ENCODE measurements around the gene HBZ.
"Not testable (repeated sequence)": the region's sequence is repeated elsewhere in the genome, so short reads cannot be mapped to it uniquely, and the experiment has no call there.

Gene HBZ

DNA sequence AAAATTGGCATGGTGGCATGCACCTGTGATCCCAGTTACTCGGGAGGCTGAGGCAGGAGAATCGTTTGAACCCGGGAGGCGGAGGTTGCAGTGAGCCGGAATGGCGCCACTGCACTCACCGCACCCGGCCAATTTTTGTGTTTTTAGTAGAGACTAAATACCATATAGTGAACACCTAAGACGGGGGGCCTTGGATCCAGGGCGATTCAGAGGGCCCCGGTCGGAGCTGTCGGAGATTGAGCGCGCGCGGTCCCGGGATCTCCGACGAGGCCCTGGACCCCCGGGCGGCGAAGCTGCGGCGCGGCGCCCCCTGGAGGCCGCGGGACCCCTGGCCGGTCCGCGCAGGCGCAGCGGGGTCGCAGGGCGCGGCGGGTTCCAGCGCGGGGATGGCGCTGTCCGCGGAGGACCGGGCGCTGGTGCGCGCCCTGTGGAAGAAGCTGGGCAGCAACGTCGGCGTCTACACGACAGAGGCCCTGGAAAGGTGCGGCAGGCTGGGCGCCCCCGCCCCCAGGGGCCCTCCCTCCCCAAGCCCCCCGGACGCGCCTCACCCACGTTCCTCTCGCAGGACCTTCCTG lies 27.7 kb downstream of the HBZ start, which contains the start of gene HBQ1:
Gene HBQ1, plus strand, starts transcription at position 359 of the 575 bp plus-strand sequence. Its CDS starts 28 bp downstream, at position 387.
- peak in 1 of 5 experiments; percentile 23 for DNase-seq

DNA sequence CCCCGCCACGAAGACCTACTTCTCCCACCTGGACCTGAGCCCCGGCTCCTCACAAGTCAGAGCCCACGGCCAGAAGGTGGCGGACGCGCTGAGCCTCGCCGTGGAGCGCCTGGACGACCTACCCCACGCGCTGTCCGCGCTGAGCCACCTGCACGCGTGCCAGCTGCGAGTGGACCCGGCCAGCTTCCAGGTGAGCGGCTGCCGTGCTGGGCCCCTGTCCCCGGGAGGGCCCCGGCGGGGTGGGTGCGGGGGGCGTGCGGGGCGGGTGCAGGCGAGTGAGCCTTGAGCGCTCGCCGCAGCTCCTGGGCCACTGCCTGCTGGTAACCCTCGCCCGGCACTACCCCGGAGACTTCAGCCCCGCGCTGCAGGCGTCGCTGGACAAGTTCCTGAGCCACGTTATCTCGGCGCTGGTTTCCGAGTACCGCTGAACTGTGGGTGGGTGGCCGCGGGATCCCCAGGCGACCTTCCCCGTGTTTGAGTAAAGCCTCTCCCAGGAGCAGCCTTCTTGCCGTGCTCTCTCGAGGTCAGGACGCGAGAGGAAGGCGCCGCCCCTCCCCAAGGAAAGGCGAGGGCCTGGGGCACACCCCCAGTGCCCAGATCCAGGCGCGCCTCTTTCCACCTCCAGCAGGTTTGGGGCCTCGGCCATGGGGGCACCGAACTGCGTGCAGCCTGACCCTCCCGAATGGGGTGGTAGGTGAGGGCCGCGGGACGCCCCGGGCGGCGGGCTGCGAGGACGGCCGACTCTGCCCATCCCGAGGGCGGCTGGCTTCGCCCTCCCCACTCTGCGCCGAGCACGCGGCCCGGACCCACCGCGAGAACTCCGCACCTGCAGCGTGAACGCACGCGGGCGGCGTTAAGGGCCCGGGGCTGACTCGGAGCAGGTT lies 28.5 kb downstream of the HBZ start:
- DNase-seq: peak; percentile 70 to 86 (median 77)

DNA sequence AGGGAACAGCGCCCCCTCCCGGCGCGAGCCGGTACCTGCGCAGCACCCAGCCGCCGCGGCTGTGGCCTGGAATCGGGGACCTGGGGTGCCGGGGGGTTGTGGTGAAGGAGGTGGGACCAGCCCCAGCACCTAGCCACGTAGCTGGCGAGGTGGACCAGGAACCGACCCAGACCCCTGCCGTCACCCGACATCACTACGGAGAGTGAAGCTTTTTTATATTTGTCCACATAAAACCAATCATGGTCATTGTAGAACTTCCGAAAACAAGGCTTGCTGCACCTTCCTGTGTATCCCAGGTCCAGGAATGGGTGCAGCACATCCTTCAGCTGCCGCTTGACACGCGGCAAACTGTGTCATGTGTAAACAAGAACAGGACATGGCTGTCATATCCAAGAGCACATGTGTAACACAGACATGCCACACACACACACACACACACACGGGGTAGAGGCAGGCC lies 29.1 kb downstream of the HBZ start:
- DNase-seq: peak in 1 of 5 experiments; percentile 26

DNA sequence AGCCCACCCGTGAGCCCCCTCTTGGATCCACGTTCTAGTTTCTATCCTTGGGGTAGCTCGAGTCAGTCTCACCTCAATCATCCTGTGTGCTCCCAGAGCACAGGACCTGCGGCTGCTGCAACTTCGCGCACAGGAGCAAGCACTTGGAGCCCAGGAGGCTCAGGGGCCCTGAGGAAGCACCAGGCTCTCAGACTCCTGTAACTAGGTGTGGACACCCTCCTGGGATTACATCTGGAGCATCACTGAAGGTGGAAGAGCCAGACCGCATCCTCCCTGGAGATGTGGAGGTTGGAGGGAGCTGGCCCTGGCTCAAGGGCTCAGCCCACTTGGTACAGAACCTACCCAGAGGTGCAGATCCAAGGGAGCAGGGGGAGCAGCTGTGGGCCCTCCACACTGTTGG lies 30.6 kb downstream of the HBZ start:
- no peak for DNase-seq

DNA sequence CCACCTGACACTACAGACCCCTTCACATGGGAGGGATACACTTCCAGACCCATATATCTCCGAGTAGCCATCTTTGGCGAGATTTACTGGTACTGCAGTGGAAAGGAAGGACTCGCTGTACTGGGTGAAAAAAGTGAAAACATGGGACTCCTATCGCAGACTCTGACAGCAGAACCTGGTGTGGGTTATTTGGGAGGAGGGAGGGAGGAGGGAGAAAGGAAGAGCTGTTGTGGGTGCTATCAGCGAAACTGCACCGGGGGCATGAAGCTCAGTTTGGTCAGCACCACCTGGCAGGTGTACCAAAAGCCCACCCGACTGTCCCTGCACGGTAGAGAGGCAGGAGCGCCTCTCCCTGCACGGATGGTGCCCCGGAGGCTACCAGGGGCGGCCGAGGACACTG lies 32.8 kb downstream of the HBZ start:
- DNase-seq: no peak

DNA sequence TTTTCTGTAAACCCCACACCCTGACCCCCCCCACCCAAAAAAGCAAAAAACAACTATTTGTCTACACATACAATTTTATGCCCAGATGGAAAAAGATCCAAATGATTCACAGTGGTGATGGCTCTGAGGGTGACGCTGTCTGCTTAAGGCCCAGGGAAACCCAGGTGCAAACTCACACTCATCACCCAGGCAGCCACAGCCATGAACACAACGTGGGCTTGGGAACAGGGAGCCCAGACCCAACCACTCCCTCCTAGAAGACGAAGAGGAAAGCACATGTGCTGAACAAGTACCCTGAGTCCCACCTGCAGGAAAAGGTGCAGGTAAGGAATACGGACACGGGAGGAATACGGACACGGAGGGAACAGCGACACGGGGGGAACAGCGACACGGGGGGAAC lies 33.2 kb downstream of the HBZ start:
- DNase-seq: no peak

DNA sequence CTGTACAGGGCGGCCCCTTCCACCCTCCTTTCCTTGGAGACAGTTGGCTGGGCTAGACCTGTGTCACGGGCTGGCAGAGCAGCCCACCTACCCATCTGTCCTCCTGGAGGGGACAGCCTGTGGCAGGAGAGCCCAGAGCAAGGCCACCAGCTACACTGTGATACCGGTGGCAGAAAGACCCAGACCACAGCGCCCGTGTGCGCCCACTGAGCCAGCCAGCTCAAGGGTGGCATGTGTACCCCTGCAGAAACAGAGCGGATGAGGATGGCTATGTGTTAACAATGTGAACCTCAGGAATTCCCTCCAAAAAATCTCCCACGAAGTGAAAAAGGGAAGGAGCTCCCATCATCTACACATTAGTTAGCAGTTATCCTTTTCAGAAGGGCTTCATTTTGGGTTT lies 34.9 kb downstream of the HBZ start:
- DNase-seq: no peak

DNA sequence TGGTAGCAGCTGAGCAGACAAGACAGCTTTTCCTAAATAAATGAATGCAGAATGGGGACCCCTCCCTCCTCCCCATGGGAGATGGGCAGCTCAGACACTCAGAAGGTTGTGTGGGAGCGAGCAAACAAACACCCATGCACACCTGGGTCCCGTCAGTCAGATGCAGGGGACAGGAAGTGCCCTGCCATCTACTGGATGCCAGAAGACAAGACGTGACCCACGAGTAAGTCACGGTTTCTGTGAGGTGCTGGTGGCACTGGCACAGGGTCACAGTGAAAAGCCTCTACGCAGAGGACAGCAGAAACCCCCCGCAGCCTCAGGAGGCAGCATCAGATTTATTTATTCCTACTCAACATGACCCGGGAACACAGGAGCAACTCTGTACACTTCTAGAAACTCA lies 36.2 kb downstream of the HBZ start:
- DNase-seq: peak in 1 of 5 experiments; percentile 51

DNA sequence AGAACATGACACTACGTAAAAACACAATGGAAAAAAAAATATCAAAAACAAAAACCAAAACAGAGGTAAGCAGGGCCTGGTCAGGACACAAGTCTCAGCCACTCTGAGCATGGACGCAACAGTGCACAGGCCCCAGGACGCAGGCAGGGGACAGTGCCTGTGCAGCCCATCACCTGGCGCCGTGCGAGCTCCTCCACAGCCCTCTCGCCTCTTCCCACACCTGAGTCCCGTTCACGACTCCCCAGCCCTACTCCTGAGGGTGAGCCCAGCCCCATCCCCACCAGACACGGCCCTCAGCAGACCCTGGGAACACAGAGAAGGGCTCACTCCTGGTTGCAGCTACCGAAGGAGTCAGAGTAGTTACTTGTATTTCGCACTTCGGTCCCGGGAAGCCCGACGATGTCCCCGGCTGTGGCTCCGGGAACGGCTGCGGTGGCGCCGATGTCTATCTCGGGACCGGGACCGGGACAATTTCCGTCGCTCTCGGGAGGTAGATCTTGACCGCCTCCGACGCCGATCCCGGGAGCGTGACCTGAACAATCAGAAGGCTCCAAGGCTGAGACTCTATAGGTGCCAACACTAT lies 37.3 kb downstream of the HBZ start:
- DNase-seq: no peak

DNA sequence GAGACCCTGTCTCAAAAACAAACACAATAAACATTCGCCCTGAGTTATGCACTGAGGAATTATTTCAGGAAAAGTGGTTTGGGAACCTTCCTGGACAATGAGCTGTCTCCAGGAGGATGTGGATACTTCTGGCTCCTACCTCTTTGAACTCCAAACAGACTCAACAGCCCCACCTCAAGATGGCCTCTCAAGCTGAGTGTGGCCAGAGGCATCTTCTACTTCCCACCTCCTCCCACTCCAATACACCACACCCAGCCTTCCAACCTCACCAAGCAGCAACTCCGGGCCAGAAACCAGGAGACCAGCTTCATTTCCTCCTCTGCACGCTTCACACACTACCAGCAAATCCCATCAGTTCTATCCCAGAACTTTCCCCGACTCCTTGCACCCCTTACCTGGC lies 39.4 kb downstream of the HBZ start:
- no peak for DNase-seq

DNA sequence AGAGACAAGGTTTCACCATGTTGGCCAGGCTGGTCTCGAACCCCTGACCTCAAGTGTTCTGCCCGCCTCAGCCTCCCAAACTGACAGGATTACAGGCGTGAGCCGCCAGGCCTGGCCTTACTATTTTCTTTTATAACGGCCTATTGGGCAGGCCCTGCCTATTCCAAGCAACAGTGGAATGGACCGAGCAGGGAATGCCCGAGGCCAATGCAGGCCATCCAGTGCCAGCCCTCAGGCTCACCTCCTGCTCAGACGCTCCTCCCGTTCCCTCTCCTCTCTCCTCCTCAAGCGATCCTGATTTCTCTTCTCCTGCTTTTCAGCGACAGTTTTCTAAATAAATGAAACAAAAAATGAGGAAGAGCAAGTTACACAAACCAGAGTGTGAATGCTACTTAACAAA lies 40.2 kb downstream of the HBZ start:
- DNase-seq: no peak

DNA sequence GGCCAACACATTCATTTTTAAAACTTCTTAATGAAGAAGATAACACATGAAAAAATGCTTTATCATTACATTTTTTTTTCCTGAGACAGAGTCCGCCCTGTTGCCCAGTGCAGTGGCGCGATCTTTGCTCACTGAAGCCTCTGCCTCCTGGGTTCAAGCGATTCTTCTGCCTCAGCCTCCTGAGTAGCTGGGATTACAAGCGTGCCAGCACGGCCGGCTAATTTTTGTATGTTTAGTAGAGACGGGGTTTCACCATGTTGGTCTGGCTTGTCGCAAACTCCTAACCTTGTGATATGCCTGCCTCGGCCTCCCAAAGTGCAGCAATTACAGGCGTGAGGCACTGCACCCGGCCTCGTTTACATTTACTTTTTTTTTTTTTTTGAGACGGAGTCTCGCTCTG lies 41.0 kb downstream of the HBZ start:
- DNase-seq: no peak

DNA sequence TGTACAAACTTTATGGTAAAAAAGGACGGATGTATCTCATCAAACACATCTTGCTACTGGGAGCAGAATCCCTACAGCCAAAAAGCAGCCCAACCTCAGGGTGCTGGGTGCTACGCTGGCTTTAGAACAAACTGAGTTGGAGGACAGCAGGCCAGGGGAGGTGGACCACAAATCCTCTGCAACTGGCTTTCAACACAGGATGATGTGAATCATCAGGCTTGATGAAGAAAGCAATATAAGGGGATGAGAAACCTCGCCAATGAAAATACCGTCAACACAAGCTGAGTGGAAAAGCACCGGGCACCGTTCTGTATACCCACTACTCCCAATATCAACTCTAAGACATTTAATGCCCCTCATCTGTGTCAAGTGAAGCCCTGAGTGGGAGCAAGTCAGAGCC lies 42.1 kb downstream of the HBZ start:
- DNase-seq: no peak

DNA sequence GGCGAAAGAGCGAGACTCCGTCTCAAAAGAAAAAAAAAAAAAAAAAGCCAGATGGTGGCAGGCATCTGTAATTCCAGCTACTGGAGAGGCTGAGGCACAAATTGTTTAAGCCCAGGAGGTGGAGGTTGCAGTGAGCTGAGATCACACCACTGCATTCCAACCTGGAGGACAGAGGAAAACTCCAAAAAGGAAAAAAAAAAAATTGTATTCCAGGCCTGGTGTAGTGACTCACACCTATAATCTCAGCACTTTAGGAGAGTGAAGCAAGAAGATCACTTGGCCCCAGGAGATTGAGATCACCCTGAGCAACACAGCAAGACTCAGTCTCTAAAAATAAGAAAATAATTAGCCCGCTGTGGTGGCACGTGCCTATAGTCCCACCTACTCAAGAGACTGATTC lies 47.9 kb downstream of the HBZ start:
- no peak for DNase-seq

DNA sequence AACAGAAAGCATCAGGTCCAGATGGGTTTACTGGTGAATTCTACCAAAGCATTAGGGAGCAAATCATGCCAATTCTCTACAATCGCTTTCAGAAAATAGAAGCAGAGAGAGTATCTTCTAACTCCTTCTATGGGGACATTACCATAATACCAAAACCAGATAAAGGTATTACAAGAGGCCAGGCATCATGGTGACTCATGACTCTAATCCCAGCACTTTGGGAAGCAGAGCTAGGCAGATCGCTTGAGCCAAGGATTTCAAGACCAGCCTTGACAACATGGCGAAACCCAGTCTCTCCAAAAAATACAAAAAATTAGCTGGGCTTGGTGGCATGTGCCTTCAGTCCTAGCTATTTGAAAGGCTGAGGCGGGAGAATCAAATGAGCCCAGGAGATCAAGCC lies 50.8 kb downstream of the HBZ start:
- no peak for DNase-seq

DNA sequence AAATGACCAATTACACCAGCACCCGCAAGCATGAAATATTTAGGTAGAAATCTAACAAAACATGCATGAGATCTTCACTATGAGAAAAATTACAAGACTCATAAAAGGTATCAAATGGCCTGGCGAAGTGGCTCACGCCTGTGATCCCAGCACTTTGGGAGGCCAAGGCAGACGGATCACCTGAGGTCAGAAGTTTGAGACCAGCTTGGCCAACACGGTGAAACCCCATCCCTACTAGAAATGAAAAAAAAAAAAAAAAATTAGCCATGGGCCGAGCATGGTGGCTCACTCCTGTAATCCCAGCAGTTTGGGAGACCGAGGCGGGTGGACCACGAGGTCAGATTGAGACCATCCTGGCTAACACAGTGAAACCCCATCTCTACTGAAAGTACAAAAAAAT lies 51.6 kb downstream of the HBZ start:
- not testable (repeated sequence) for DNase-seq
